ENCODE data around the gene GBE1. TPM values are rescaled to one million over a fixed set of nuclear protein-coding genes. Genes with fewer than 3 reads are reported as not detected.

The GBE1 gene
- total RNA-seq, 1 experiment from 2014 or later = 9.2 TPM

DNA sequence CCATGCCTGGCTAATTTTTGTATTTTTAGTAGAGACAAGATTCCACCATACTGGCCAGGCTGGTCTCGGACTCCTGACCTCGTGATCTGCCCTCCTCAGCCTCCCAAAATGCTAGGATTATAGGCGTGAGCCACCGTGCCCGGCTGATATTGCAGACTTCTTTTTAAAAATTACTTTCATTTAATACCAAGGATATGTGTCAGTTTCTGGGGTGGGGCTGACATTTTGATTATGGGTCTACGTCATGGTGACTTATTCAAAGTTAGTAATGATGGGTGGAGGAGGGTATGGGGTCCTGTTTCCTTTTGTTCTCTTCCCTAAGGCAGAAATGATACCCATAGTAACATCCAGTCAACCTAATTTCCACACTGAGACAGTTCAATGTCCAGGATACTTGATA is 34.7 kb downstream of the GBE1 start:
- no peaks in the 10 kb centered on the region for H3K36me3 Mint-ChIP-seq

More for the DNA sequence above, 34.7 kb downstream of the GBE1 start:
- peaks cover 5% of the 10 kb centered on the region for H3K4me1 Mint-ChIP-seq
- H3K27me3 Mint-ChIP-seq (ENCODE audit: low read depth) = no peaks in the 10 kb centered on the region
- DNase-seq (ENCODE audit: low spot score) (no peak), ATAC-seq (no peak)
- CTCF ChIA-PET = interaction anchor here (0.6 kb wide), 1 partner anchor 509 kb away, joined by 3 read pairs; no protein-coding TSS in a partner anchor
- no peak for TF ChIP-seq TCF7 (CRISPR knock-in tag; IDR thresholded peaks at IDR 0.05; ENCODE audit: low read depth)
- no peak for TF ChIP-seq TEAD1 (CRISPR knock-in tag; IDR thresholded peaks at IDR 0.05)
- TF ChIP-seq, protein P1, sequence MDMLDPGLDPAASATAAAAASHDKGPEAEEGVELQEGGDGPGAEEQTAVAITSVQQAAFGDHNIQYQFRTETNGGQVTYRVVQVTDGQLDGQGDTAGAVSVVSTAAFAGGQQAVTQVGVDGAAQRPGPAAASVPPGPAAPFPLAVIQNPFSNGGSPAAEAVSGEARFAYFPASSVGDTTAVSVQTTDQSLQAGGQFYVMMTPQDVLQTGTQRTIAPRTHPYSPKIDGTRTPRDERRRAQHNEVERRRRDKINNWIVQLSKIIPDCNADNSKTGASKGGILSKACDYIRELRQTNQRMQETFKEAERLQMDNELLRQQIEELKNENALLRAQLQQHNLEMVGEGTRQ (CRISPR knock-in tag; IDR thresholded peaks at IDR 0.05) = no peak
- TF ChIP-seq, protein P2, sequence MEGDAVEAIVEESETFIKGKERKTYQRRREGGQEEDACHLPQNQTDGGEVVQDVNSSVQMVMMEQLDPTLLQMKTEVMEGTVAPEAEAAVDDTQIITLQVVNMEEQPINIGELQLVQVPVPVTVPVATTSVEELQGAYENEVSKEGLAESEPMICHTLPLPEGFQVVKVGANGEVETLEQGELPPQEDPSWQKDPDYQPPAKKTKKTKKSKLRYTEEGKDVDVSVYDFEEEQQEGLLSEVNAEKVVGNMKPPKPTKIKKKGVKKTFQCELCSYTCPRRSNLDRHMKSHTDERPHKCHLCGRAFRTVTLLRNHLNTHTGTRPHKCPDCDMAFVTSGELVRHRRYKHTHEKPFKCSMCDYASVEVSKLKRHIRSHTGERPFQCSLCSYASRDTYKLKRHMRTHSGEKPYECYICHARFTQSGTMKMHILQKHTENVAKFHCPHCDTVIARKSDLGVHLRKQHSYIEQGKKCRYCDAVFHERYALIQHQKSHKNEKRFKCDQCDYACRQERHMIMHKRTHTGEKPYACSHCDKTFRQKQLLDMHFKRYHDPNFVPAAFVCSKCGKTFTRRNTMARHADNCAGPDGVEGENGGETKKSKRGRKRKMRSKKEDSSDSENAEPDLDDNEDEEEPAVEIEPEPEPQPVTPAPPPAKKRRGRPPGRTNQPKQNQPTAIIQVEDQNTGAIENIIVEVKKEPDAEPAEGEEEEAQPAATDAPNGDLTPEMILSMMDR (IDR thresholded peaks at IDR 0.05) = no peak
- TF ChIP-seq, protein P3, sequence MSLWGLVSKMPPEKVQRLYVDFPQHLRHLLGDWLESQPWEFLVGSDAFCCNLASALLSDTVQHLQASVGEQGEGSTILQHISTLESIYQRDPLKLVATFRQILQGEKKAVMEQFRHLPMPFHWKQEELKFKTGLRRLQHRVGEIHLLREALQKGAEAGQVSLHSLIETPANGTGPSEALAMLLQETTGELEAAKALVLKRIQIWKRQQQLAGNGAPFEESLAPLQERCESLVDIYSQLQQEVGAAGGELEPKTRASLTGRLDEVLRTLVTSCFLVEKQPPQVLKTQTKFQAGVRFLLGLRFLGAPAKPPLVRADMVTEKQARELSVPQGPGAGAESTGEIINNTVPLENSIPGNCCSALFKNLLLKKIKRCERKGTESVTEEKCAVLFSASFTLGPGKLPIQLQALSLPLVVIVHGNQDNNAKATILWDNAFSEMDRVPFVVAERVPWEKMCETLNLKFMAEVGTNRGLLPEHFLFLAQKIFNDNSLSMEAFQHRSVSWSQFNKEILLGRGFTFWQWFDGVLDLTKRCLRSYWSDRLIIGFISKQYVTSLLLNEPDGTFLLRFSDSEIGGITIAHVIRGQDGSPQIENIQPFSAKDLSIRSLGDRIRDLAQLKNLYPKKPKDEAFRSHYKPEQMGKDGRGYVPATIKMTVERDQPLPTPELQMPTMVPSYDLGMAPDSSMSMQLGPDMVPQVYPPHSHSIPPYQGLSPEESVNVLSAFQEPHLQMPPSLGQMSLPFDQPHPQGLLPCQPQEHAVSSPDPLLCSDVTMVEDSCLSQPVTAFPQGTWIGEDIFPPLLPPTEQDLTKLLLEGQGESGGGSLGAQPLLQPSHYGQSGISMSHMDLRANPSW (CRISPR knock-in tag; conservative IDR thresholded peaks at IDR 0.05; ENCODE audit: low read depth) = no peak
- TF ChIP-seq ZNF263 (CRISPR knock-in tag; IDR thresholded peaks at IDR 0.05; ENCODE audit: low read depth) = no peak
- TF ChIP-seq NR2C2 (CRISPR knock-in tag; IDR thresholded peaks at IDR 0.05) = no peak
- TF ChIP-seq MXD4 (CRISPR knock-in tag; IDR thresholded peaks at IDR 0.05; ENCODE audit: borderline replicate concordance) = no peak
- TF ChIP-seq, protein P4, sequence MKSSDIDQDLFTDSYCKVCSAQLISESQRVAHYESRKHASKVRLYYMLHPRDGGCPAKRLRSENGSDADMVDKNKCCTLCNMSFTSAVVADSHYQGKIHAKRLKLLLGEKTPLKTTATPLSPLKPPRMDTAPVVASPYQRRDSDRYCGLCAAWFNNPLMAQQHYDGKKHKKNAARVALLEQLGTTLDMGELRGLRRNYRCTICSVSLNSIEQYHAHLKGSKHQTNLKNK (CRISPR knock-in tag; IDR thresholded peaks at IDR 0.05) = no peak
- TF ChIP-seq RELA (CRISPR knock-in tag; IDR thresholded peaks at IDR 0.05; ENCODE audit: borderline replicate concordance) = no peak
- TF ChIP-seq, protein P5, sequence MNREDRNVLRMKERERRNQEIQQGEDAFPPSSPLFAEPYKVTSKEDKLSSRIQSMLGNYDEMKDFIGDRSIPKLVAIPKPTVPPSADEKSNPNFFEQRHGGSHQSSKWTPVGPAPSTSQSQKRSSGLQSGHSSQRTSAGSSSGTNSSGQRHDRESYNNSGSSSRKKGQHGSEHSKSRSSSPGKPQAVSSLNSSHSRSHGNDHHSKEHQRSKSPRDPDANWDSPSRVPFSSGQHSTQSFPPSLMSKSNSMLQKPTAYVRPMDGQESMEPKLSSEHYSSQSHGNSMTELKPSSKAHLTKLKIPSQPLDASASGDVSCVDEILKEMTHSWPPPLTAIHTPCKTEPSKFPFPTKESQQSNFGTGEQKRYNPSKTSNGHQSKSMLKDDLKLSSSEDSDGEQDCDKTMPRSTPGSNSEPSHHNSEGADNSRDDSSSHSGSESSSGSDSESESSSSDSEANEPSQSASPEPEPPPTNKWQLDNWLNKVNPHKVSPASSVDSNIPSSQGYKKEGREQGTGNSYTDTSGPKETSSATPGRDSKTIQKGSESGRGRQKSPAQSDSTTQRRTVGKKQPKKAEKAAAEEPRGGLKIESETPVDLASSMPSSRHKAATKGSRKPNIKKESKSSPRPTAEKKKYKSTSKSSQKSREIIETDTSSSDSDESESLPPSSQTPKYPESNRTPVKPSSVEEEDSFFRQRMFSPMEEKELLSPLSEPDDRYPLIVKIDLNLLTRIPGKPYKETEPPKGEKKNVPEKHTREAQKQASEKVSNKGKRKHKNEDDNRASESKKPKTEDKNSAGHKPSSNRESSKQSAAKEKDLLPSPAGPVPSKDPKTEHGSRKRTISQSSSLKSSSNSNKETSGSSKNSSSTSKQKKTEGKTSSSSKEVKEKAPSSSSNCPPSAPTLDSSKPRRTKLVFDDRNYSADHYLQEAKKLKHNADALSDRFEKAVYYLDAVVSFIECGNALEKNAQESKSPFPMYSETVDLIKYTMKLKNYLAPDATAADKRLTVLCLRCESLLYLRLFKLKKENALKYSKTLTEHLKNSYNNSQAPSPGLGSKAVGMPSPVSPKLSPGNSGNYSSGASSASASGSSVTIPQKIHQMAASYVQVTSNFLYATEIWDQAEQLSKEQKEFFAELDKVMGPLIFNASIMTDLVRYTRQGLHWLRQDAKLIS (CRISPR knock-in tag; IDR thresholded peaks at IDR 0.05; ENCODE audit: borderline replicate concordance) = no peak
- no peak for TF ChIP-seq ESRRA (CRISPR knock-in tag; IDR thresholded peaks at IDR 0.05; ENCODE audit: borderline replicate concordance)
- no peak for TF ChIP-seq FOXK1 (CRISPR knock-in tag; IDR thresholded peaks at IDR 0.05)
- TF ChIP-seq, protein P6, sequence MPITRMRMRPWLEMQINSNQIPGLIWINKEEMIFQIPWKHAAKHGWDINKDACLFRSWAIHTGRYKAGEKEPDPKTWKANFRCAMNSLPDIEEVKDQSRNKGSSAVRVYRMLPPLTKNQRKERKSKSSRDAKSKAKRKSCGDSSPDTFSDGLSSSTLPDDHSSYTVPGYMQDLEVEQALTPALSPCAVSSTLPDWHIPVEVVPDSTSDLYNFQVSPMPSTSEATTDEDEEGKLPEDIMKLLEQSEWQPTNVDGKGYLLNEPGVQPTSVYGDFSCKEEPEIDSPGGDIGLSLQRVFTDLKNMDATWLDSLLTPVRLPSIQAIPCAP (CRISPR knock-in tag; IDR thresholded peaks at IDR 0.05) = no peak
- TF ChIP-seq, protein P7, sequence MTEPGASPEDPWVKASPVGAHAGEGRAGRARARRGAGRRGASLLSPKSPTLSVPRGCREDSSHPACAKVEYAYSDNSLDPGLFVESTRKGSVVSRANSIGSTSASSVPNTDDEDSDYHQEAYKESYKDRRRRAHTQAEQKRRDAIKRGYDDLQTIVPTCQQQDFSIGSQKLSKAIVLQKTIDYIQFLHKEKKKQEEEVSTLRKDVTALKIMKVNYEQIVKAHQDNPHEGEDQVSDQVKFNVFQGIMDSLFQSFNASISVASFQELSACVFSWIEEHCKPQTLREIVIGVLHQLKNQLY (CRISPR knock-in tag; IDR thresholded peaks at IDR 0.05) = no peak
- H3K4me3 Mint-ChIP-seq = no peak overlapping the region
- no peak overlapping the region for H3K27ac Mint-ChIP-seq
- POLR2A ChIA-PET = no interaction called here
- no peaks in the 10 kb centered on the region for H3K9me3 Mint-ChIP-seq
